Liver (tissue), 3 donors: ENCODE results near the gene ETV6.

ENCODE experiments used
- EGR1 ChIP-seq, 2 donors: IDR thresholded peaks; 2 replicates each; pipeline ENCODE4 v1.6.1; 2016 to 2018; ENCODE audit warnings: antibody characterized with exemption in 2 of 2, low read depth in 2 of 2
- GABPA ChIP-seq, 2 donors: IDR thresholded peaks in 1 of 2; conservative IDR thresholded peaks in 1 of 2; 2 replicates each; pipeline ENCODE4 v1.6.1; 2016; ENCODE audit warnings: antibody characterized with exemption in 2 of 2, mild to moderate bottlenecking in 1 of 2, moderate library complexity in 1 of 2
- JUND ChIP-seq, 2 donors: IDR thresholded peaks; 2 replicates each; pipeline ENCODE4 v1.6.1; 2016; ENCODE audit warnings: antibody characterized with exemption in 2 of 2
- MAX ChIP-seq: IDR thresholded peaks from 2 replicates; pipeline ENCODE4 v1.6.1; 2016; ENCODE audit warnings: antibody characterized with exemption
- RAD21 ChIP-seq, 2 donors: IDR thresholded peaks; 2 replicates each; pipeline ENCODE4 v1.6.1; 2016; ENCODE audit warnings: antibody characterized with exemption in 2 of 2, mild to moderate bottlenecking in 2 of 2
- REST ChIP-seq: IDR thresholded peaks from 2 replicates; pipeline ENCODE4 v1.6.1; 2016; ENCODE audit warnings: antibody characterized with exemption, mild to moderate bottlenecking
- SP1 ChIP-seq: IDR thresholded peaks from 2 replicates; pipeline ENCODE4 v1.6.1; 2018; ENCODE audit warnings: antibody characterized with exemption, mild to moderate bottlenecking
- TAF1 ChIP-seq: conservative IDR thresholded peaks from 2 replicates; pipeline ENCODE4 v1.6.1; 2016; ENCODE audit warnings: antibody characterized with exemption, mild to moderate bottlenecking
- YY1 ChIP-seq: IDR thresholded peaks from 2 replicates; pipeline ENCODE4 v1.6.1; 2016; ENCODE audit warnings: antibody characterized with exemption, mild to moderate bottlenecking
- ZBTB33 ChIP-seq: IDR thresholded peaks from 2 replicates; pipeline ENCODE4 v1.6.1; 2016; ENCODE audit warnings: antibody characterized with exemption
- TF ChIP-seq, protein P1 (sequence below): fragments of 150-350 bp; IDR thresholded peaks from 2 replicates; pipeline ENCODE4 v1.5.1; 2017; ENCODE audit warnings: improper control_type of control experiment, low read depth, low read length; ENCODE audit not compliant: missing input control
- TF ChIP-seq, protein P2 (sequence below): IDR thresholded peaks from 2 replicates; pipeline ENCODE4 v1.6.1; 2016; ENCODE audit warnings: antibody characterized with exemption
- donor health status: healthy.
- donor health status: healthy.

GRCh38 chr12:11666131-11667050, 16.9 kb downstream of the ETV6 start:
- TF ChIP-seq ZBTB33 (no peak), GABPA (IDR thresholded peaks at IDR 0.05 in 1 of 2, conservative IDR thresholded peaks at IDR 0.05 in 1 of 2) (no peak), REST (no peak), YY1 (no peak), MAX (no peak), TAF1 (no peak), JUND (IDR thresholded peaks at IDR 0.05) (no peak), RAD21 (IDR thresholded peaks at IDR 0.05) (no peak), EGR1 (IDR thresholded peaks at IDR 0.05; ENCODE audit: low read depth in 2 of 2) (no peak), SP1 (no peak)
- TF ChIP-seq, protein P1, sequence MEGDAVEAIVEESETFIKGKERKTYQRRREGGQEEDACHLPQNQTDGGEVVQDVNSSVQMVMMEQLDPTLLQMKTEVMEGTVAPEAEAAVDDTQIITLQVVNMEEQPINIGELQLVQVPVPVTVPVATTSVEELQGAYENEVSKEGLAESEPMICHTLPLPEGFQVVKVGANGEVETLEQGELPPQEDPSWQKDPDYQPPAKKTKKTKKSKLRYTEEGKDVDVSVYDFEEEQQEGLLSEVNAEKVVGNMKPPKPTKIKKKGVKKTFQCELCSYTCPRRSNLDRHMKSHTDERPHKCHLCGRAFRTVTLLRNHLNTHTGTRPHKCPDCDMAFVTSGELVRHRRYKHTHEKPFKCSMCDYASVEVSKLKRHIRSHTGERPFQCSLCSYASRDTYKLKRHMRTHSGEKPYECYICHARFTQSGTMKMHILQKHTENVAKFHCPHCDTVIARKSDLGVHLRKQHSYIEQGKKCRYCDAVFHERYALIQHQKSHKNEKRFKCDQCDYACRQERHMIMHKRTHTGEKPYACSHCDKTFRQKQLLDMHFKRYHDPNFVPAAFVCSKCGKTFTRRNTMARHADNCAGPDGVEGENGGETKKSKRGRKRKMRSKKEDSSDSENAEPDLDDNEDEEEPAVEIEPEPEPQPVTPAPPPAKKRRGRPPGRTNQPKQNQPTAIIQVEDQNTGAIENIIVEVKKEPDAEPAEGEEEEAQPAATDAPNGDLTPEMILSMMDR = no peak
- TF ChIP-seq, protein P2, sequence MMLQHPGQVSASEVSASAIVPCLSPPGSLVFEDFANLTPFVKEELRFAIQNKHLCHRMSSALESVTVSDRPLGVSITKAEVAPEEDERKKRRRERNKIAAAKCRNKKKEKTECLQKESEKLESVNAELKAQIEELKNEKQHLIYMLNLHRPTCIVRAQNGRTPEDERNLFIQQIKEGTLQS = no peak
